HG03521 (cell line): ENCODE measurements around the gene POLH.
"Not testable (repeated sequence)": the region's sequence is repeated elsewhere in the genome, so short reads cannot be mapped to it uniquely, and the experiment has no call there.

ENCODE experiments used
- ATAC-seq: cut with Tn5 transposase; IDR thresholded peaks from one replicate; pipeline ENCODE4 v1.9.1; 2021; ENCODE audit warnings: mild to moderate bottlenecking, moderate library complexity; ENCODE audit not compliant: unreplicated experiment

The POLH gene

DNA sequence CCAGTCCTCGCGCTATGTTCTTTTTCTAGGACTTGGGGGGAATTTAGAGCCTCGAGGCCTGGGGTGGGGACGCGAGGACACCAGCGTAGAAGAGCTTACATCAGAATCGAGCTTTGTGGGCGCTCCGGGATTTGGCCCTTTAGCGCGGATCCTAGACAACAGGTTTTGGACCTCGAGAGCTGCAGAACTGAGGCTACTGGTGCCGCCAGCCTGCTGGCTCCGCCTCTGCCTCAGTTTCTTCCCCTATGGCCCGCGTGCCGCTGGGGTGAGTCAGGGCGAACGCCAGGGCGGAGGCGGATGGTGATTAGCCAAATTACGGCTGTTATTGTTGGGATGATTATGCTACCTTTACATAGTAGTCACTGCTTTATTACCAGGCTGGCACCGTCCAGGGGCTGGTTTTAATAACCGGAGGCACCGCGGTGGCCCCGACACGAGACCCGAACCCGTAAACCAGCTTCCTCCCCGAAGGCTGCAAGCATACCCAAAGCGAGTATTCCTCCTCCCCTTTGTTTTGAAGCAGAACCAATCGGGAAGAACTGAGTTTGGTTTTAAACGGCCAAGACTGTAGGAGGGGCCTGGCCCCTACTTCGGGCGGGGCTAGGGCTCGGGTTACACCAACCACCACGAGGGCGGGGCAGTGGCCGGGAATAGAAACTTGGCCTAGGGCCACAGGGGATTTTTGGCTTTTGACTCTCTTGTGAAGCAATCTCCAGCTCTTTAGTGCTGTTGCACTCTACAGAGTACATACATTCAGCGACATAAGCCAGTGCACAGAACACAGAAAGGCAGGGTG is 53.7 kb downstream of the POLH start:
- ATAC-seq = peak; percentile 59

DNA sequence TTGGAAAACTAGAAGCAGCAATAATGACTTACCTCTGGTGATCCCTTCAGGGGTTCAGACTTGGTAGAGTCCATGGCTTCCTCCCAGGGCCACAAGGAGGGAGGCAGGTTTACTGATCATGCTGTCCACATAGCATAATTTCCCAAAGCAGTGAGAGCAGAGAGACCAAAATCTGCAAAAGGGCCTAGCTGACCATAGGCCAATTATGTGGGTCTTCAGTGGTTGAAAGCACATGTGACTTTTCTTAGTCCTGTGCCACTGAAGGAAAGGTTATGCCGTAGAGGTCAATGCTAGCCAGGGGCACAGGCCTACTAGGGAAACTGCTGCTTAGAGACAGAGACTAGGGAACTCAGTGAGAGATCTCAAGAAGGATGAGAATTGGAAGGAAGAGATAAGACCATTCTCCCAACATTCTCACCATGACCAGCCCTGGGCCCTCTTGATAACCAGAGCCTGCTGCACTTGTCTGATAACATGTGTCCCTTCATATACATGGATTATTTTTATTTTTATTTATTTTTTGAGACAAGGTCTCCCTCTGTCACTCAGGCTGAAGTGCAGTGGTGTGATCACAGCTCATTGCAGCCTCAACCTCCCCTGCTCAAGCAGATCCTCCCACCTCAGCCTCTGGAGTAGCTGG is 55.1 kb downstream of the POLH start:
- no peak for ATAC-seq

DNA sequence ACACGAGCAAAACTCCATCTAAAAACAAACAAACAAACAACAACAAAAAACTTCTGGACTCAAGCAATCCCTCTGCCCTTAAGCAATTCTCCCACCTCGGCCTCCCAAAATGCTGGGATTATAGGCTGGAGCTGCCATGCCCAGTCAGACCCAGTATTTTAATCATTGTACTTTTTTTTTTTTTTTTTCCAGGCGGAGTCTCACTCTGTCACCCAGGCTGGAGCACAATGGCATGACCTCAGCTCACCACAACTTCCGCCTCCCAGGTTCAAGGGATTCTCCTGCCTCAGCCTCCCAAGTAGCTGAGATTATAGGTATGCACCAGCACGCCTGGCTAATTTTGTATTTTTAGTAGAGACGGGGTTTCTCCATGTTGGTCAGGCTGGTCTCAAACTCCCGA is 57.0 kb downstream of the POLH start:
- not testable (repeated sequence) for ATAC-seq

DNA sequence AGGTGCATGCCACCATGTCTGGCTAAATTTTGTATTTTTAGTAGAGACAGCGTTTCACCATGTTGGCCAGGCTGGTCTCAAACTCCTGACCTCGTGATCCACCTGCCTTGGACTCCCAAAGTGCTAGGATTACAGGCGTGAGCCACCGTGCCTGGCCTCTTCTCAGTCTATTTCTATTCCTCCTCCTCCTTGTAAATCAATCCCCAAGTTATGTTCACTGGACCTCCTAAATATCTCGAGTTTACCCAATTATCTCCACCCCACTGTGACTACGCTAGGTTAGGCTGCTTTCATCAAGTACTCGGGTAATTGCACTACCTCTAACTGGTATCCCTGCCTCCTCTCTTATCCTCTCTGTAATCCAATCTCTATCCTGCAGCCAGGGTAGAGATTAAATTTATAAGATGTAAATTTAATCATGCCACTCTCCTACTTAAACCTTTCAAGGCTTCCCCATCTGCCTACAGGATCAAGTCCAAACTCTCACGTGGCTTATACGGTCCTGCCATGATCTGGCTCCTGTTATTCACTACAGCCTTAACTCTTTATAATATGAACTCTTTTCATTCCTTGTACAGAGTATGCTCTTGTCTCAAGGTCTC is 58.8 kb downstream of the POLH start:
- ATAC-seq = no peak

DNA sequence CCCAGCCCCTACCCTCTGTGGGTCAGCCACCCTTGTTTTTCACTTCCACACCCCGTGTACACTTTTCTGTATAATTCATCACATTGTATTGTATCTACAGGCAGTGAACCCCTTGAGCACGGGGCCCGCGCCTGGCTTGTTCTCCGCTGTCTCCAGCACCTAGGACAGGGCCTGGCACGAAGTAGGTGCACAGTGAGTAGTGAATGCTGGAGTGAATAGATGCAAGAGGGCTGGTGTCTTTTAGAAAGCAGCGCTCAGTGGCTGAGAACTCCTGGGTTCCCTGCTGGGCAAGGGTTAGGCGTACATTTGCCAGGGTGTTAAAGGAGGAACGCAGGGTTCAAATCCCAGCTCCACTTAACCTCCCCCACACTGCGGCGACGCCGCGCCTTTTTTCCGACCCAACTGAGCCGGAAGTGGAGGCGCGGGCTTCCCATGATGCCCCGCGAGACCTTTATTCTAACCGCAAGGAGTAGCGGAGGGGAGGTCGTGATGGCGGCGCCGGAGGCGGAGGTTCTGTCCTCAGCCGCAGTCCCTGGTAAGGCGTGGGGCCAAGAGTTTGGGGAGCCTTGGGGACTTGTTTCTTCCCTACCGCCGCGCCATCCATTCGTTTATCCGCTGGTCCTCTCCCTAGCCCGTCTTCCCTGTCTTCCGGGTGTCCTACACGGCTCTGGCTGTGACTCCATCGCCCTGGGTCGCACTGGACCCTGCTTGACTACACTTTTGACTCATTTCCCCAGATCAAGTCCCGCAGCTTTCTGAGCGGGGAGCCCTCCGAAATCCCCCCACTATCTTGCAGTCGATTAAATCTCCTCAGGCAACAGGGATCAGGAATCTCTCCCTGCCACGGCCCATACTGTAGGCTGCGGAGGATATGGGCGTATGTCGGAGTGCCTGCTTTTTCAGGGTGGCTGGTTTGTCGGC is 59.7 kb downstream of the POLH start, which contains the start of gene MAD2L1BP:
TSS of gene MAD2L1BP (plus strand) at position 454 of the 921 bp plus-strand sequence. CDS start at position 490, 36 bp downstream.
- peak; percentile 70 for ATAC-seq

DNA sequence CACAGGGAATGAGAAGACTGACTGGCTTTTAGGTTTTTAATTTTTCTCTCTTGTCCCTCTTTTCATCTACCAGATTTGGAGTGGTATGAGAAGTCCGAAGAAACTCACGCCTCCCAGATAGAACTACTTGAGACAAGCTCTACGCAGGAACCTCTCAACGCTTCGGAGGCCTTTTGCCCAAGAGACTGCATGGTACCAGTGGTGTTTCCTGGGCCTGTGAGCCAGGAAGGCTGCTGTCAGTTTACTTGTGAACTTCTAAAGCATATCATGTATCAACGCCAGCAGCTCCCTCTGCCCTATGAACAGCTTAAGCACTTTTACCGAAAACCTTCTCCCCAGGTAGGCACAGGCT is 60.3 kb downstream of the POLH start:
- no peak for ATAC-seq

DNA sequence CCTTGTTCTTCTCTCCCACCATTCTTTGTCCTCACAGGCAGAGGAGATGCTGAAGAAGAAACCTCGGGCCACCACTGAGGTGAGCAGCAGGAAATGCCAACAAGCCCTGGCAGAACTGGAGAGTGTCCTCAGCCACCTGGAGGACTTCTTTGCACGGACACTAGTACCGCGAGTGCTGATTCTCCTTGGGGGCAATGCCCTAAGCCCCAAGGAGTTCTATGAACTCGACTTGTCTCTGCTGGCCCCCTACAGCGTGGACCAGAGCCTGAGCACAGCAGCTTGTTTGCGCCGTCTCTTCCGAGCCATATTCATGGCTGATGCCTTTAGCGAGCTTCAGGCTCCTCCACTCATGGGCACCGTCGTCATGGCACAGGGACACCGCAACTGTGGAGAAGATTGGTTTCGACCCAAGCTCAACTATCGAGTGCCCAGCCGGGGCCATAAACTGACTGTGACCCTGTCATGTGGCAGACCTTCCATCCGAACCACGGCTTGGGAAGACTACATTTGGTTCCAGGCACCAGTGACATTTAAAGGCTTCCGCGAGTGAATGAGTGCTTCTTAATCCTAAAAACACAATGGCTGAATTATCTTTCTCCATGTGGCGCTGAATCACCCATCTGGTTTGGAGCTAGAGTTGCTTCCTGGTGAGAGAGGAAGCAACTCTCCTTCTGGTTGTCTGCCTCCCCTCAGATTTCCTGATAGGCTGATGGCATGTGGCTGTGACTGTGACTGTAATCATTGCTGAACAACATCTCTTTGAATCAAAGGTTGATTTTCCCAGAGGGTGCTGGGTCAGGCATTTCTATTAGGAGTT is 64.2 kb downstream of the POLH start:
- ATAC-seq = no peak

DNA sequence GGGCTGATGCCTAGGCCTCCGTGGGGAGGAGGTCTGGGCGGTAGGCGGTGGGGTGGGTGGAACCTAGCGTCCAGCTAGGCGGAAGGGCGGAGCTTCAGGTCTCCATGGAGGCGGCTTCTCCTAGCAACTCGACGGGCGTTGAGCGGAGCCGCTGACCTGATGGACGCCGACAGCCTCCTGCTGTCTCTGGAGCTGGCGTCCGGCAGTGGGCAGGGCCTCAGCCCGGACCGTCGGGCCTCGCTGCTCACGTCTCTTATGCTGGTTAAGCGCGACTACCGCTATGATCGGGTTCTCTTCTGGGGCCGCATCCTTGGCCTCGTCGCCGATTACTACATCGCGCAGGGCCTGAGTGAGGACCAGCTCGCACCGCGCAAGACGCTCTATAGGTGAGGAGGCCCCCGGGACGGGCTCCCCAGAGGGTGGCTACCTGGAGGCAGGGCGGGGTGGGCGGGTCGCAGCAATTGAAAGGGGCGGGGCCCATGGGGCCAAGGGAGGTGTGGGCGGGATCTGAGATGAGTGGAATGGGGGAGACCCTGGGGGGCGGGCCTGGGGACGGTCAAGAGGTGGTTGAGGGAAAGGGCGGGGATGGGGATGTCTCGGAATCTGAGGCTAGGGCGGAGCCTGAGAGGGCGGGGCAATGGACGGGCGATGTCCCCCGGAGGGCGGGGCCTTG is 69.1 kb downstream of the POLH start, which contains the start of gene RSPH9:
TSS of gene RSPH9 (plus strand) at position 97 of the 673 bp plus-strand sequence. CDS start at position 160, 63 bp downstream.
- ATAC-seq = no peak

DNA sequence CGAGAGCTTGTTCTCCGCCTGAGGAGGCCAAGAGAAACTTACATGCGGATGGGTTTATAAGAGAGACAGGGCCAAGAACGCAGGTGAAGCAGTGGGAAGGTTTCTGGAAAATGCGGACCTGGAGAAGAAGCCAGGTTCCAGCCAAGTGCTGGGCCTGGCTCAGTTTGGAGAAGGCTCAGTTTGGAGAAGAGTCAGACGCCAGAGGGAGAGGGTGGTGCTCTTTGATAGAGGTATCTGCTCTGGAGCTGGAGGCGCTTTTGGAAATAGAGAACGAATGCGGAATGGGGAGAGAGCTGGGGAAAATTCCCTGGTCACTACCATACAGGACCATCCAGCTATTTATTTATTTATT is 69.6 kb downstream of the POLH start:
- ATAC-seq = no peak

DNA sequence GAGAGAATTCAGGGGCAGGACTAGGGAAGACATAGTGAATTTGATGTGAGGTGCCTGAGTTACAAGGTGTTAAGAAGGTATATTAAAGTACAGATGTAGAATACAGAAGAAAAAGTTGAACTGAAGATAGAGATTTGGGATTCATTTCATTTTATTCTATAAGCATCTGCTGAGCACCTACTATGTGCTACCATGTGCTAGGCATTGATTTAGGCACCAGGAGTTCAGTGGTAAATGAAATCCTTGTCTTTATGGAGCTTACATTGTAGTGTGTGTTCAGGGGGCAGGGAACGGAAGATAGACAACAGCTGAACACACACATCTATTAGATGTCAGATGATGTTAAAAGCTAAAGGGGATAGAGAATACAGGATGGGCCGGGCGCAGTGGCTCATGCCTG is 71.6 kb downstream of the POLH start:
- no peak for ATAC-seq

DNA sequence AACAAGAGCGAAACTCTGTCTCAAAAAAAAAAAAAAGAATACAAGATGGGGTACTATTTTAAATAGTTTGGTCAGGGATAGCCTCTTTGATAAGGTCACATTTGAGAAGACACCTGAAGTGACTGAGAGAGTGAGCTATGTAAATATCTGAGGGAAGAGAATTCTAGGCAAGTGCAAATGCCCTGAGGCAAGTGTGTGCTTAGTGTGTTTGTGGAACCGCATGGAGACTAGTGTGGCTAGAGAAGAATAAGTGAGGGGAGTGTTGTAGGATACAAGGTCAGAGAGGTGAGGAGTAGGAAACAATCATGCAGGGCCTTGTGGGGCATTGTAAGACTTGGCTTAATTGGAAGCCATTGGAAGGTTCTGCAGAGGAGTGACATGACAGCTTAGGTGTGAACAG is 72.3 kb downstream of the POLH start:
- ATAC-seq = no peak

DNA sequence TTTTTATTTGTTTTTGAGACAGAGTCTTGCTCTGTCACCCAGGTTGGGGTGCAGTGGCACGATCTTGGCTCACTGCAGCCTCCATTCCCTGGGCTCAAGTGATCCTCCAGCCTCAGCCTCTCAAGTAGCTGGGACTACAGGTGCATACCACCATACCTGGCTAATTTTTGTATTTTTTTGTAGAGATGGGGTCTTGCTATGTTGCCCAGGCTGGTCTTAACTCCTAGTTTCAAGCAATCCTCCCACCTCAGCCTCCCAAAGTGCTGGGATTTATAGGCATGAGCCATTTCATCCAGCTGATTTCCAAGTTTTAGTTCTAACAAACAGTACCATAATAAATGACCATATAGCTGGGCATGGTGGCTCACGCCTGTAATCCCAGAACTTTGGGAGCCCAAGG is 76.8 kb downstream of the POLH start:
- ATAC-seq = not testable (repeated sequence)

DNA sequence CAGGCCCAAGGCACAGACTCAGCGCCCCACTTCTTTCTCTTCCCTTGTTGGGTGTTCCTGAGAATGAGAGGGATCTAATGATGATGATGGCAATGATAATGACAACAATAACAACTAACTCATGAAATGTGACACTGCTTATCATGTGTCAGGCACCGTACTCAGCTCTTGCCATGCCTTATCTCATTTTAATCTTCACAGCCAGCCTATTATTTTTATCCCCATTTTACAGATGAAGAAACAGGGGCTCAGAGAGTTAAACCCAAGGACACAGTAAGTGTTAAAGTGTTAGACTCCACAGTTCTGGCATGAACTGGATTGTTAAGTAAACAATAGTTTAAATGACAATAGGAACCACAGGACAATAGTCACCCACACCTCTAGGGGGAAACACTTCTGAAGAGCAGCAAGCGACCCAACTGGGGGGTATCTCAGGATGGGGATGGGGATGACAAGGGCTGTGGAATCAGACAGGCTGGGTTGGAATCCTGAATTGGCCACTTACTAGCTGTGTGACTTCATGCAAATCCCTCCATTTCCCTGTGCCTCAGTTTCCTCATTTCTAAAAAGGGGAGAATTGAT is 81.3 kb downstream of the POLH start:
- no peak for ATAC-seq

DNA sequence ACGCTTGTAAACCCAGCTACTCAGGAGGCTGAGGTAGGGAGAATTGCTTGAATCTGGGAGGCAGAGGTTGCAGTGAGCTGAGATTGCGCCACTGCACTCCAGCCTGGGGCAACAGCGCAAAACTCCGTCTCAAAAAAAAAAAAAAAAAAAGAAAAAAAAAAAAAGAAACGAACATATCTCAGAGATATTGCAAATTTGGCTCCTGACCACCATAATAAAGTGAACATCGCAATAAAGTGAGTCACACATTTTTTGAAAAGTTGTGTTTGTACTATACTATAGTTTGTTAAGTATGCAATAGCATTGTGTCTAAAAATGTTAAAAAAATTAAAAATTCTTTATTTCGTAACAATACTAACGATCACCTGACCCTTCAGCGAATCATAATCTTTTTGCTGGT is 82.2 kb downstream of the POLH start:
- ATAC-seq = no peak

DNA sequence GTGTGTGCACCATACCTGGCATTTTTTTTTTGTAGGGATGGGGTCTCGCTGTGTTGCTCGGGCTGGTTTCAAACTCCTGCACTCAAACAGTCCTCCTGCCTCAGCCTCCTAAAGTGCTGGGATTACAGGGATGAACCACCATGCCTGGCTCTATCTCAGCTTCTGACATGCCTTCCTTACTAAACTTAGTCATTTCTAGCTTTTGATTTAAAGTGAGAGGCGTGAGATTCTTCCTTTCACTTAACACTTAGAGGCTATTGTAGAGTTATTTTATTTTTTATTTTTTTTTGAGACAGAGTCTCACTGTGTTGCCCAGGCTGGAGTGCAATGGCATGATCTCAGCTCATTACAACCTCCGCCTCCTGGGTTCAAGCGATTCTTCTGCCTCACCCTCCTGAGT is 87.0 kb downstream of the POLH start:
- not testable (repeated sequence) for ATAC-seq
